Placental epithelial cell (primary cell): ENCODE measurements around the gene DNASE1L2. TPM values are rescaled to one million over a fixed set of nuclear protein-coding genes. Genes with fewer than 3 reads are reported as not detected.

ENCODE experiments used
- small RNA-seq: library from RNA; depleted of rRNA; stranded (forward); fragments of <200 nt; gene quantifications from one replicate; pipeline ENCODE3, GENCODE V24; 2012
- total RNA-seq: library from RNA; depleted of rRNA; stranded (reverse); fragments of >200 nt; gene quantifications from 2 replicates; pipeline ENCODE4 v1.2.3, GENCODE V29; 2012

DNASE1L2 gene
- 0.22 and 2.0 TPM in 2 replicates for total RNA-seq

GRCh38 chr16:2236337-2237101, at the start of gene DNASE1L2:
Gene DNASE1L2, plus strand, starts transcription at chr16:2236444. Its CDS starts 373 bp downstream, at chr16:2236817.

GRCh38 chr16:2196162-2196980, 39.9 kb upstream of the DNASE1L2 start, which contains the start of gene CASKIN1:
Gene CASKIN1, minus strand, starts transcription at chr16:2196605. Its CDS starts 173 bp downstream, at chr16:2196432.

GRCh38 chr16:2205104-2205966, 30.9 kb upstream of the DNASE1L2 start, which contains the start of gene MLST8:
Gene MLST8, plus strand, starts transcription at chr16:2205454. Its CDS starts 632 bp downstream, at chr16:2206086.

GRCh38 chr16:2210386-2211365, 25.6 kb upstream of the DNASE1L2 start, which contains the start of gene BRICD5:
Gene BRICD5, minus strand, starts transcription at chr16:2210863. Its CDS starts 30 bp downstream, at chr16:2210833.

GRCh38 chr16:2214719-2214968, 21.6 kb upstream of the DNASE1L2 start, which contains the start of gene PGP:
Gene PGP, minus strand, starts transcription at chr16:2214840. Its CDS starts 63 bp downstream, at chr16:2214777.

GRCh38 chr16:2223221-2223941, 12.9 kb upstream of the DNASE1L2 start, which contains the start of gene E4F1:
Gene E4F1, plus strand, starts transcription at chr16:2223591. Its CDS starts 23 bp downstream, at chr16:2223614.

GRCh38 chr16:2251296-2252111, 15.3 kb downstream of the DNASE1L2 start, which contains the start of gene ECI1:
Gene ECI1, minus strand, starts transcription at chr16:2251587. Its CDS starts 21 bp downstream, at chr16:2251566.

GRCh38 chr16:2267913-2268666, 31.8 kb downstream of the DNASE1L2 start, which contains the start of gene RNPS1:
Gene RNPS1, minus strand, starts transcription at chr16:2268126. Its CDS starts 3,483 bp downstream, at chr16:2264643.

Small RNA genes within 50 kb of the gene (small RNA-seq; reads per million reads assigned to genes)
- gene MIR3677 (0.17 reads per million), gene MIR4717 (not detected)

Other genes starting within 250 kb of the DNASE1L2 start
- 3.5 and 4.4 TPM in 2 replicates for gene SYNGR3, start 246.5 kb upstream of the DNASE1L2 start, total RNA-seq
- gene ZNF598, start 226.6 kb upstream of the DNASE1L2 start, total RNA-seq: 20.4 and 23.4 TPM in 2 replicates
- 0.33 and 0.39 TPM in 2 replicates for gene NPW, start 216.7 kb upstream of the DNASE1L2 start, total RNA-seq
- 8.2 and 22.6 TPM in 2 replicates for gene NHERF2, start 209.5 kb upstream of the DNASE1L2 start, total RNA-seq
- 7.9 and 22.7 TPM in 2 replicates for gene NTHL1, start 188.6 kb upstream of the DNASE1L2 start, total RNA-seq
- 82.8 and 95.0 TPM in 2 replicates for gene TSC2, start 188.5 kb upstream of the DNASE1L2 start, total RNA-seq
- 62.6 and 99.7 TPM in 2 replicates for gene PKD1, start 100.5 kb upstream of the DNASE1L2 start, total RNA-seq
- 0.33 and 0.39 TPM in 2 replicates for gene RAB26, start 87.8 kb upstream of the DNASE1L2 start, total RNA-seq
- 45.5 and 88.8 TPM in 2 replicates for gene TRAF7, start 80.7 kb upstream of the DNASE1L2 start, total RNA-seq
- gene CASKIN1, start 39.8 kb upstream of the DNASE1L2 start, total RNA-seq: under 0.01 TPM in 1 of 2 replicates, not detected in the other
- gene MLST8, start 31.0 kb upstream of the DNASE1L2 start, total RNA-seq: 24.3 and 82.3 TPM in 2 replicates
- 1.2 and 22.8 TPM in 2 replicates for gene BRICD5, start 25.6 kb upstream of the DNASE1L2 start, total RNA-seq
- gene PGP, start 21.6 kb upstream of the DNASE1L2 start, total RNA-seq: 13.3 and 23.1 TPM in 2 replicates
- 26.1 and 31.8 TPM in 2 replicates for gene E4F1, start 12.9 kb upstream of the DNASE1L2 start, total RNA-seq
- 20.0 and 35.1 TPM in 2 replicates for gene ECI1, start 15.1 kb downstream of the DNASE1L2 start, total RNA-seq
- gene RNPS1, start 31.7 kb downstream of the DNASE1L2 start, total RNA-seq: 85.6 and 129 TPM in 2 replicates
- under 0.01 TPM in 2 replicates for gene ABCA3, start 104.3 kb downstream of the DNASE1L2 start, total RNA-seq
- gene CCNF, start 193.0 kb downstream of the DNASE1L2 start, total RNA-seq: 15.7 and 16.1 TPM in 2 replicates
- gene TEDC2, start 223.7 kb downstream of the DNASE1L2 start, total RNA-seq: 3.9 and 8.7 TPM in 2 replicates
- gene NTN3, start 234.9 kb downstream of the DNASE1L2 start, total RNA-seq: 0.11 and 1.6 TPM in 2 replicates
- gene TBC1D24, start 238.7 kb downstream of the DNASE1L2 start, total RNA-seq: 6.3 and 8.8 TPM in 2 replicates